HG02798 (cell line): ENCODE data around the gene HNRNPA3.

Source experiments
- ATAC-seq: cut with Tn5 transposase; IDR thresholded peaks from one replicate; pipeline ENCODE4 v1.9.1; 2021; ENCODE audit warnings: mild to moderate bottlenecking; ENCODE audit not compliant: unreplicated experiment, poor library complexity

HNRNPA3 gene

GRCh38 chr2:177251165-177251542, 38.6 kb downstream of the HNRNPA3 start:
- ATAC-seq = no peak

- no peak for ATAC-seq
These were observed 40.4 kb downstream of the HNRNPA3 start for GRCh38 chr2:177252808-177253531.

DNA sequence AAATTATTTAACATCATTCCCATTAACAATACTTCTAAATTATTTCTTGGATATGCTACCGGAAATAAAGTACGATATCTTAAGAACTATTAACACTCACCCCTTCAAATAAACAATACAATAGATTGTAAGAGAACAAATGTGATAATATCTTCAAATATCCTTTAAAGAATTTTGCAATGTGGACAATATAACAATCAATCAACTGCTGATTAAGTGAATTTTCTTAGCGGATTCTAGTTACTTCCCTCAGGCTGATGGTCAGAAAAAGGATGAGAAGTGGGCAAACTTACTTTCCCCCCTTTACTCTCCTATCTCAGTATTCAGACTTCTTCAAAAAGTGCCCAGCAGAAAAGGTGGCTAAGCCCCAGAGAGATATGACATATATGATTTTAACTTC, 41.1 kb downstream of the HNRNPA3 start:
- ATAC-seq = no peak

- ATAC-seq = no peak
These were observed 42.0 kb downstream of the HNRNPA3 start for GRCh38 chr2:177254433-177255226.

- no peak for ATAC-seq
These were observed 42.6 kb downstream of the HNRNPA3 start for GRCh38 chr2:177255227-177255601.

GRCh38 chr2:177256026-177256425, 43.4 kb downstream of the HNRNPA3 start:
- ATAC-seq = no peak

- no peak for ATAC-seq
These were observed 44.1 kb downstream of the HNRNPA3 start for GRCh38 chr2:177256695-177257094.

- ATAC-seq = no peak
These were observed 44.9 kb downstream of the HNRNPA3 start for GRCh38 chr2:177257471-177257870.

DNA sequence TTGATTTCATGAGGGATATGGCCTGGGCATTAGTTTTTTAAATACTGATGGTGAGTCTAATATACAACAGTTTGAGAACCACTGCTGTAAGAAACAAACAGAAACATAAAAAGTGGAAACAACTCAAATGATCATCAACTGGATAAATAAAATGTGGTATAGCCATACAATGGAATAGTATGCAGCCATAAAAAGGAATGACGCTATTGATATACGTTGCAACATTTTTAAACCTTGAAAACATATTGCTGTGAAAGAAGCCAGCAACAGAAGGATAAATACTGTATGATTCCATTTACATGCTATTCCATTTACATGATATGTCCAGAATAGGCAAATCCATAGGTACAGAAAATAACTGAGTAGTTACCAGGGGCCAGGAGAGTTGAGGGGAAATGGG, 45.5 kb downstream of the HNRNPA3 start:
- no peak for ATAC-seq

DNA sequence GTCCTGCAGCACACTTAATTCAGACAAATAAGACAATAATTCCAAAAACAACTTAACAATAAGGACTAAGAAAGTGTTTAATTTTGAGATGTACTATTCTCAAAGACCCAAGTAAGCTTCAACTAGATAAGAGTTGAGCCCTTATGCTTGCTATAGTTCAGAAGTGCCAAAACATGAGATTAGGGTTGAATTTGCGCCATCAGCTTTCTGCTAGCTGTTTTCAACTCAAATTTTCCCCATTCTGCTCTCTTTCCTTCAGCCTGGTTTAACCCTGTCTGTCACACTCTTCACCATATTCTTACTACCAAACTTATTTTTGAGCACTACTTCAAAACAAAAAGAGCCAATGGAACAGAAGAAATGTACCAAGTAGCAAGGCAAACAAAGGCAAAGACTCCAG, 47.8 kb downstream of the HNRNPA3 start:
- no peak for ATAC-seq

- ATAC-seq = no peak
These were observed 48.8 kb downstream of the HNRNPA3 start for GRCh38 chr2:177261116-177262060.

DNA sequence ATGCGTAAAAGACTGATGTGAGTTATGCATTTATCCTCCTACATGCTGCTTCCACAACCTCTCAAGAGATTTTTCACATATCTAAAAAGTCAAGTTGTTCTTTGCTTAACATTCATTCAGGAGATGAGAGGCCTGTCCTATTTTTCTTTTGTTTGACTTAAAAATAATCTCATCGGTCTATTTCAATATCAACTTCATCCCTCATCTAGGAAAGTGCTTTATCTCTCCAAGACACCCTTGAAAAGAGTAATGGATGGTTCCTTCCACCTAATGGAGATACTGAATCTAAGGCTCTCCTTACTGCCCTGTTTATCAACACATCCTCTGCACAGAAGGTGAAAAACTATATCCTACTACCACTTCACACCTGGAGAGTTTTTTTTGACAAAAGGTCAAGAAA, 49.5 kb downstream of the HNRNPA3 start:
- ATAC-seq = no peak

DNA sequence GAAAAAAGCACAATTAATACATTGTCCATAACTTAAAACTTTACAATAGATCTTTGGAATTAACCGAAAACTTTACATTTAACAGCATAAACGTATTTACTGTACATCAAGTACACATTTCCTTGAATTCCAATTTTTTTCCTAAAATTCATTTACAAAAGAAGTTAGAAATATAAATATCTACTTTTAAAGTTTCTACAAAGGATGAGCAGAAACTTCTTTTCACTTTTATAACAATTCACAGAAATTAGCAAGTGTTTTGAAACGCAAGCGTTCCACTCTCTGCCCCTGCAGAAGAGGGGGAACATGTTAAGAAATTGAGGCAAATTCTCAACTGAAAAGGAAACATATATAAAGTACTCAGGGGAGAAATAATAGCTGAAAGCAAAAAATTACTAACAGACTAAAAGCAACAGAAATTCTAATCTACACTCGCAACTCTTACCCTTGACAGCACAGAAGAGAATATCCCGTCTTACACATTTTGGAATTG, 50.4 kb downstream of the HNRNPA3 start:
- no peak for ATAC-seq

GRCh38 chr2:177263451-177264208, 51.0 kb downstream of the HNRNPA3 start:
- ATAC-seq = peak; percentile 58

GRCh38 chr2:177264209-177264692, 51.7 kb downstream of the HNRNPA3 start:
- no peak for ATAC-seq

- peak; percentile 76 for ATAC-seq
These were observed 52.3 kb downstream of the HNRNPA3 start, which contains the start of gene NFE2L2 for GRCh38 chr2:177264693-177265587. TSS of gene NFE2L2 (minus strand) at chr2:177264727. CDS start at chr2:177264576, 151 bp downstream.

DNA sequence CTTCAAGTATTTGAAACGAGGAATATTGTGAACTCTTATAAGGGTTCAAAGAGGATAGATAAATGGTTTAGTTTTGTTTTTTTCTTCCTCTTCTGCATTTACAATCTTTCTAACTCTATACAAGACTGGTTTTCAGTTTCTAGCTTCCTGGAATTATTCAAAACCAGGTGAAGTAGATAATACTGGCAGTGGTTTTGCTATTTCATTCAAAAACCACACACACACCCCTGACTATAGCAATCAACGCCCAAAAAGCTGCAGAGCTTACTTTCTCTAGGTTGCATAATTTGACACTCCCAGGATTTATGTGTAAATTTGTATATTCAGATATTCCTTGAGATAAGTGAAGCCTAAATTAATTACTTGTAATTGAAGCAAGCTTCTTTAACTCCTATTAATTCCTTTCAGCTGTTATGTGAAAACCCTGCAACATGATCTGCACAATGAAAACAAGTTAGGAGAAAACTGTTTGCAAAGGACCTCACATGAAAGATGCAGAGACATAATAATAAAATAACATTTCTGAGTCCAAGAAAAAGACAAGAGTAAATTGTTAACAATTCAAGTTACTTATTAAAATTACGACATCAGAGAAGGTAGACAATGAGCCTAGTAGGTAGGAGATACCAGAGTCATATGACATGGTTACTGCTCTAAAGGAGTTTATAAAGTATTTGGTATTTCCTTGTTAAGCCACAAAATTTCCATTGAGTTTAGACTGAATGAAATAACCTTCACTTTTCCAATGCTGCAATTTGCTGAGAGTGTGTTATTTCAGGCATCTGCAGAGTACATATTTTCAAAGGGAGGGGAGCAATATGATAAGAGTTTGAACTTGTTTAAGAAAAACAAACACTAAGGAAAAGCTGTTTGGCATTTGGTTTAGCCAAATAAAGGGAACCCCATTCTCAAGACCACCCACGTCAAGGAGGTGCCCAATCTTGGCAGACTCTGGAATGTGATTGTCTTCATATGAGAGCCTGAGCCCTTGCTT, 53.5 kb downstream of the HNRNPA3 start:
- no peak for ATAC-seq
